ENCODE data around the gene PGAM2. TPM values are rescaled to one million over a fixed set of nuclear protein-coding genes. Genes with fewer than 3 reads are reported as not detected.
"Not testable (repeated sequence)": the region's sequence is repeated elsewhere in the genome, so short reads cannot be mapped to it uniquely, and the experiment has no call there.

The PGAM2 gene
- total RNA-seq, 1 donor = 0.81 TPM

DNA sequence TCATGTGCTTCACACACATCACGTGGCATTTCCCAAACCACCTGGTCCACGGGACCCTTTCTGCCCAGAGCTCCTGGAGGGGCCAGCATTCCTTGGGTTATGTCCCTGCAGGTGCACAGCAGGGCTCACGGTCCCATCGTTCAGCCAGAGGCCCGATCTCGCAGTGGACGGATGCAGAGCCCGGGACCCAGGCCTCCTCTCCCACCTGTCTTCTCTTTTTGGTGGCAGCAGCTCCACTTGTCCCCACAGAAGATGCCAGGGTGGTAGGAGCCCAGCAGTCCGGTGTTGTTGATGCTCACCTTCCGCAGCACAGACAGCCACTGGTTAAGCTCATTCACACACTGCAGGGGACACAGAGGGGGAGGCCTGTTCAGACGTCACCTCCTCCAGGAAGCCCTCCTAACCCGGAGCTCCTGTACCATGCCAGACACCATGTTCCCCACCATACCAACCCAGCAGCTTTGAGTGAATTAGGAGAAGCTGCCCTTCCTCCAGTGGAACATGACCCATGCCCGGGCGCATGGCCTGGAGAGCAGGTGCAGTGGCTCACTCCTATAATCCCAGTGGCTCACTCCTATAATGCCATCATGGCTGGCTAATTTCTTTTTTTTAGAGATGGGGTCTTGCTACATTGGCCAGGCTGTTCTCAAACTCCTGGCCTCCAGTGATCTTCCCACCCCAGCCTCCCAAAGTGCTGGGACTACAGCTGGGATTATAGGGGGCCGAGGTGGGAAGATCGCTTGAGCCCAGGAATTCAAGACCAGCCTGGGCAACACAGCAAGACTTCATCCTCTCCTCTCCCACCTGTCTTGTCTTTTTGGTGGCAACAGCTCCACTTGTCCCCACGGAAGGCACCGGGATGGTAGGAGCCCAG lies 31.2 kb downstream of the PGAM2 start:
- not testable (repeated sequence) for DNase-seq (ENCODE audit: low read depth in 2 of 3, low spot score in 2 of 3)

DNA sequence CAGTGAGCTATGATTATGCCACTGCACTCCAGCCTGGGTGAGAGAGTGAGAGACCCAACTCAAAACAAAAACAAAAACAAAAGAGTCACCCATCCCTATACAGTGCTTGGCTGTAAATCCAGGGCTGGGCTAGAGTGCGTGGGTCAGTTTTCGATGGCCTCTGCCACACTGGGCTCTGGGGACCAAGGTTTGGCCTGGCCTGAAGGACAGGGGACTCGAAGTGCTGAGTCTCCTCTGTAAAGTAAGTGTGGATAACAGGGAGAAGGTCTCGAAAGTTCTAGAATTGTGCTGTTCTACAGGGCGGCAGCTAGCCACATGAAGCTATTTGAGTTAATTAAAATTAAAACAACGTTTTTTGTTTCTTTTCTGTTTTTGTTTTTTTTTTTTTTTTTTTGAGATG lies 33.3 kb downstream of the PGAM2 start:
- not testable (repeated sequence) for DNase-seq (ENCODE audit: low read depth in 2 of 3, low spot score in 2 of 3)

DNA sequence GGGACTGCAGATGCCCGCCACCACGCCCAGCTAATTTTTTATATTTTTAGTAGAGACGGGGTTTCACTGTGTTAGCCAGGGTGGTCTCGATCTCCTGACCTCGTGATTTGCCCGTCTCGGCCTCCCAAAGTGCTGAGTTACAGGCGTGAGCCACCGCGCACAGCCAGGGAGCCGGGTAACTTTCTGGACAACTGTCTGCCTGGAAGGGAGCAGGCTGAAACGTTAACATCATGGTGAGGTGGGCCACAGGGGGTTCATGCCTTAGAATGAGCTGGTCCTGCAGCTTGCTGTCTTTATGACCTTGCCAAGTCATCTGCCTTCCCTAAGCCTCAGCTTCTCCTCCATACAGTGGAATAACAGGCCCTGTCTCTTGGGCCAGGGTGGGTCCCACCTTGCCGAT lies 34.0 kb downstream of the PGAM2 start:
- DNase-seq (ENCODE audit: low read depth in 2 of 3, low spot score in 2 of 3) = not testable (repeated sequence)

DNA sequence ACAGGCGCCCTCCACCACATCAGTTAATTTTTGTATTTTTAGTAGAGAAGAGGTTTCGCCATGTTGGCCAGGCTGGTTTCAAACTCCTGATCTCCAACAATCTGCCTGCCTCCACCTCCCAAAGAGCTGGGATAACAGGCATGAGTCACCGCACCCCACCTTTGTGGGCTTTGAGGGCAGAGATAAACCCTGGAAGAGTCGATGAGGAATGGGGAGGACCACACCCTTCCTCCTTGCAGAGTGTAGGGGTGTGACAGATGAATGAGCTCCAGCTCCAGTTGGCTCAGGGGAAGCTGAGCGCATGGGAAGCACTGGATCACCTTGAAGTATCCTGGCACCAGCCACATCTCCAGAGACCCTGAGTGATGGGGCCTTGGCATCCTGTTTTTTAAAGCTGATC lies 35.3 kb downstream of the PGAM2 start:
- not testable (repeated sequence) for DNase-seq (ENCODE audit: low read depth in 2 of 3, low spot score in 2 of 3)

DNA sequence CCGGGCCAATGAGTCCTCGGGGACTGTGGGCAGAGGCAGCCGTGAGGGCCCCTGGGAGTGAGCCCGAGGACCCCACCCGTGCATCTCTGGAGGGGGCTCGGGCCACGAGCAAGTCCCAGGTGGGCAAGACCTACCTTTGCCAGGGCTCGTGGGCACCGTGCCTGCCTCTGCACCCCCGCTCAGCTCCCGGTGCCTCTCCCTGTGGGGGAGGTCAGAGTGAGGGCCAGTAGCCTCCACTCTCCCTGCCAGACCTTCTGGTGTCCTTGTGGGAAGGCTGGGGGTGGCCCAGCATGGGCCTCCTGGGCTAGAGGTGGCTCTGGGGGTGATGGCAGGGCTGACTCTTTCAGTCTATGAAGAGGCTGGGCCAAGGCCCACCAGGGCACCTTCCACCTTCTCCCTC lies 35.9 kb downstream of the PGAM2 start:
- not testable (repeated sequence) for DNase-seq (ENCODE audit: low read depth in 2 of 3, low spot score in 2 of 3)

DNA sequence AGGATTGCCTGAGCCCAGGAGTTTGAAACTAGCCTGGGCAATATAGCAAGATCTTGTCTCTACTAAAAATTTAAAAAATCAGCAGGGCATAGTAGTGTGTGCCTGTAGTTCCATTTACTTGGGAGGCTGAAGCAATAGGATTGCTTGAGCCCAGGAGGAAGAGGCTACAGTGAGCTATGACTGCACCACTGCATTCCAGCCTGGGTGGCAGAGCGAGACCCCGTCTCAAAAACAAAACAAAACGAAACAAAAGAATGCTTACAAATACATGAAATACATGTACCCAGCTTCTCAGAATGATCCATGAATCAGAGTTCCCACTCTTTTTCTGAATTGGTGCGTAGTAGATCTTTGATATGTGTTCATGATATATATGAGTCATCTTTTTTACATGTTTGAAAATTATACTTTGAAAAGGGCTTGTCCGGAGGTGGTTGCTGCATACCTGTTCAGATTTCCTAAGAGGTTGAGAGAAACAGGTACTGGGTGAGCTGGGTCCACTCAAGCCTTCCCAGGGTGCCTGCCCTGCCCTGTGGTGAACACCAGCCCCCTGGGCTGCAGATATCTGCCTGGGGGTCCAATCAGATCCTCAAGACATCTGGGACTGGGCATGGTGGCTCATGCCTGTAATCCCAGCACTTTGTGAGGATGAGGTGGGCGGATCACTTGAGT lies 42.4 kb downstream of the PGAM2 start:
- DNase-seq (ENCODE audit: low read depth in 2 of 3, low spot score in 2 of 3) = not testable (repeated sequence)

DNA sequence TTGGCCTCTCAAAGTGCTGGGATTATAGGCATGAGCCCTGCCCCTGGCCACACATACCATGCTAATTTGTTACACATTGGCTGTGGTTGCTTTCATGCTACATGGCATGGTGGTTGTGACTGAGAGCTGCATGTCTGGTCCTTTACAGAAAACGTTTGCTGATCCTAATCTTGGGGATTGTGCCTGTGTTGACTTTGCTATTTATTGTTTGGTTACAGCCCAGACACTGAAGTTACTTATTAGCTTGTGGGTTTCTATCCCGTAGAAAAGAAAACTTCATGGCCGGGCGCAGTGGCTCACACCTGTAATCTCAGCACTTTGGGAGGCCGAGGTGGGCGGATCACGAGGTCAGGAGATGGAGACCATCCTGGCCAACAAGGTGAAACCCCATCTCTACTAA lies 43.3 kb downstream of the PGAM2 start:
- DNase-seq (ENCODE audit: low read depth in 2 of 3, low spot score in 2 of 3) = not testable (repeated sequence)

DNA sequence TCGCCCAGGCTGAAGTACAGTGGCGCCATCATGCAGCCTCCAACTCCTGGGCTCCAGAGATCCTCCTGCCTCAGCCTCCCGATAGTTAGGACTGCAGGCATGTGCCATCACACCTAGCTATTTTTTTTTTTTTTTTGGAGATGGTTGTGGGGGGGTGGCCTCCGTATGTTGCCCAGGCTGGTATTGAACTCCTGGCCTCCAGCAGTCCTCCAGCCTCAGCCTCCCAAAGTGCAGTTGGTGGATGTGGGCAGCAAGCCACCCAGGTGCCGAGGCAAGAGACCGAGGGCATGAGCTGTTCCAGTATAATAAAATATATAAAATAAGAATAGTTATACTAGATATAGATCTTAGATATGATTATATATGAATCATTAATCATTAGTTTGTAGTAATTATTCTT lies 45.5 kb downstream of the PGAM2 start:
- not testable (repeated sequence) for DNase-seq (ENCODE audit: low read depth in 2 of 3, low spot score in 2 of 3)

DNA sequence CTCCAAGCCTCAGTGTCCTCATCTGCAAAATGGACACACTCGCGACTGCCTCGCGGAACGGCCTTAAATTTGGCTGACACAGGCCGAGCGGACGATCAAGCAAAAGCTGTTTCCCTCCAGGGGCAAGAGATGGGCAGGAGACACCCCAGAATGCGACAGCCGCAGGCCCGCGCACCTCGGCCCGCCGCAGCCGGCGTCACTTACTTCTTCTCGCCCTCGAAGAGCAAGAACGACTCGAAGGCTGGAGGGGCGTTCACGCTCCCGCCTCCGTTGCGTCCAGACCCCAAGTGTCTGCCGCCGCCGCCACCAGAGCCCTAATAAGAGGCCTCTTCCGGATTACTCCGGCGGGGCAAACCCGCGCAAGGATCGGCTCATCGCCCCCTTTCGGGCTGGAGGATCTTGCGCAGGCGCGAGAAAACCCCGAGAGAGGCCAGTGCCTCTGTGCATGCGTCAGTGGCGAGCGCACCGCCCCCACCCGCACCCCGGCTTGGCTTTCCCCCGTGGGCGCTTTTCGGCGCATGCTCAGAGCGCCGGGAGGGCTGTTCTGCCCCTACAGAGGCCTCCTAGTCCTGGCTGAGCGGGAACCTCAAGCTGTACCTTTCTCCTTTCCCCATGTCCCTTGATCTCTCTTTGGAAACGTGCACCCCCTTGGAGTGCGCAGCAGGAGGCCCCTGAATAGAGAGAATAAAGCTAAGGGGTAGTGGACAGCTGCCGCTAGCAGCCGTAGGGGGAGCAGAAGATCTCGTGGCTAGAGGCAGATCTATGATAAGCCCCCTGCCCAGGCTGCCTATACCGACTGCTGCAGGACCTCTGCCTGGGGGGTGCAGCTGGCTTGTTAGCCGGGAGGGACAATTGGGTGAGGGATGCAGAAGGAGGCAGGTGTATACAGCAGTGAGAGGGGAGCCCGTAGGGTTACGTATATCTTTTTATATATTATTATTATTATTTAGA lies 46.2 kb downstream of the PGAM2 start:
- peak; percentile 94 to 99 (median 97) for DNase-seq (ENCODE audit: low read depth in 2 of 3, low spot score in 2 of 3)

DNA sequence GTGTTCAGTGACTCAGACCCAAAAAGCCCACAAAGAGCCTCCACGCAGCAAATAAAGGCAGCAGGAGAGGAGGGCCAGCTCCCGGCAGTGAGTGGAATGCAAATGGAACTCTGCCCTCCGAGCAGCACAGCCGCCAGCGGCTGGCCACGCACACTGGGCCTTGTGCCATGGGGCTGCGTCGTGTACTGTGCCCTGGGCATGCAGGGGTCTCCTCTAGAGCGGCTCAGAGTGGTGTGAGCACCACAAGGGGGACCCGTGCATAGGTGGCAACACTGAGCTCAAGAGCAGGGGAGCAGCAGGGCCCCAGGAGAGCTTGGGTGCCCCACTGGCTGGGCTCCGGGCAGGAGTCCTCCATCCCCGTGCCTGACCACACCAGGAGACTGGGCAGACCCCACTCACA lies 50.3 kb downstream of the PGAM2 start:
- DNase-seq (ENCODE audit: low read depth in 2 of 3, low spot score in 2 of 3) = not testable (repeated sequence)

Other genes starting within 250 kb of the PGAM2 start
- gene MRPS24, start 196.1 kb downstream of the PGAM2 start, total RNA-seq = 111 TPM
- 24.2 TPM for gene URGCP, start 159.0 kb downstream of the PGAM2 start, total RNA-seq
- 12.9 TPM for gene UBE2D4, start 139.1 kb downstream of the PGAM2 start, total RNA-seq
- not detected for gene SPDYE1, start 67.7 kb downstream of the PGAM2 start, total RNA-seq
- 125 TPM for gene DBNL, start 20.9 kb downstream of the PGAM2 start, total RNA-seq
- gene POLM, start 17.0 kb upstream of the PGAM2 start, total RNA-seq = 32.9 TPM
- 19.4 TPM for gene AEBP1, start 38.8 kb upstream of the PGAM2 start, total RNA-seq
- 120 TPM for gene POLD2, start 58.0 kb upstream of the PGAM2 start, total RNA-seq
- not detected for gene MYL7, start 75.8 kb upstream of the PGAM2 start, total RNA-seq
- gene GCK, start 123.9 kb upstream of the PGAM2 start, total RNA-seq = 0.27 TPM
- gene YKT6, start 135.4 kb upstream of the PGAM2 start, total RNA-seq = 25.9 TPM